RPMI8226 (cell line): ENCODE data around the gene SMARCAD1.
A peak's percentile ranks its signal among the peaks of the same experiment; 100 is the strongest.
"Not testable (repeated sequence)": the region's sequence is repeated elsewhere in the genome, so short reads cannot be mapped to it uniquely, and the experiment has no call there.

Experiments
- DNase-seq: peaks from one replicate; pipeline ENCODE4 v3.0.0-alpha.2; 2015

The SMARCAD1 gene

GRCh38 chr4:94228493-94229216 is 21.0 kb downstream of the SMARCAD1 start:
- DNase-seq = no peak

- DNase-seq = no peak
Measured at GRCh38 chr4:94232519-94232918, 24.9 kb downstream of the SMARCAD1 start.

- DNase-seq = no peak
Measured at GRCh38 chr4:94235825-94236224, 28.2 kb downstream of the SMARCAD1 start.

- DNase-seq = no peak
Measured at GRCh38 chr4:94237271-94237670, 29.6 kb downstream of the SMARCAD1 start.

- DNase-seq = no peak
Measured at GRCh38 chr4:94238160-94238559, 30.5 kb downstream of the SMARCAD1 start.

GRCh38 chr4:94240384-94240783 is 32.7 kb downstream of the SMARCAD1 start:
- no peak for DNase-seq

GRCh38 chr4:94244087-94244828 is 36.6 kb downstream of the SMARCAD1 start:
- no peak for DNase-seq

- DNase-seq = no peak
Measured at GRCh38 chr4:94244829-94245185, 37.1 kb downstream of the SMARCAD1 start.

GRCh38 chr4:94251094-94251493 is 43.4 kb downstream of the SMARCAD1 start:
- no peak for DNase-seq

- DNase-seq = no peak
Measured at GRCh38 chr4:94253036-94253435, 45.4 kb downstream of the SMARCAD1 start.

GRCh38 chr4:94256144-94256783 is 48.6 kb downstream of the SMARCAD1 start:
- DNase-seq = no peak

- DNase-seq = no peak
Measured at GRCh38 chr4:94256828-94257227, 49.2 kb downstream of the SMARCAD1 start.

GRCh38 chr4:94262163-94263016 is 54.7 kb downstream of the SMARCAD1 start:
- DNase-seq = no peak

- DNase-seq = no peak
Measured at GRCh38 chr4:94267037-94267436, 59.4 kb downstream of the SMARCAD1 start.

GRCh38 chr4:94271248-94271647 is 63.6 kb downstream of the SMARCAD1 start:
- no peak for DNase-seq

- no peak for DNase-seq
Measured at GRCh38 chr4:94274912-94275311, 67.2 kb downstream of the SMARCAD1 start.

- no peak for DNase-seq
Measured at GRCh38 chr4:94276204-94276603, 68.5 kb downstream of the SMARCAD1 start.

- no peak for DNase-seq
Measured at GRCh38 chr4:94277534-94277933, 69.9 kb downstream of the SMARCAD1 start.

- DNase-seq = no peak
Measured at GRCh38 chr4:94278781-94279180, 71.1 kb downstream of the SMARCAD1 start.

GRCh38 chr4:94284889-94285288 is 77.2 kb downstream of the SMARCAD1 start:
- DNase-seq = no peak

GRCh38 chr4:94285666-94286065 is 78.0 kb downstream of the SMARCAD1 start:
- peak; percentile 34 for DNase-seq

- DNase-seq = no peak
Measured at GRCh38 chr4:94290245-94290644, 82.6 kb downstream of the SMARCAD1 start.

- not testable (repeated sequence) for DNase-seq
Measured at GRCh38 chr4:94293981-94294380, 86.3 kb downstream of the SMARCAD1 start.
